Heart right ventricle (tissue), 16 donors: ENCODE data around the gene TEX28. TPM values are rescaled to one million over a fixed set of nuclear protein-coding genes. Genes with fewer than 3 reads are reported as not detected.
"Not testable (repeated sequence)": the region's sequence is repeated elsewhere in the genome, so short reads cannot be mapped to it uniquely, and the experiment has no call there.

Experiments
- ATAC-seq, 8 donors: fragments of 200-7000 bp; cut with Tn5 transposase; one replicate each; pipeline ENCODE4 v1.9.1; 2020; ENCODE audit warnings: mild to moderate bottlenecking in 8 of 8, moderate library complexity in 8 of 8, moderate number of reproducible peaks in 1 of 8
- DNase-seq, 2 donors: peaks; one replicate each; pipeline ENCODE4 v3.0.0-alpha.2; 2020
- H3K27ac ChIP-seq, 10 donors: fragments of 200-600 bp; sonication (generic) in 2 of 10; one replicate each; pipeline versions ENCODE4 v1.5.0 to v1.8.0; 2020 to 2022; ENCODE audit warnings: mild to moderate bottlenecking in 3 of 10
- H3K27me3 ChIP-seq, 7 donors: fragments of 200-600 bp; one replicate each; pipeline ENCODE4 v1.8.0; 2021 to 2022; ENCODE audit warnings: mild to moderate bottlenecking in 2 of 7
- H3K36me3 ChIP-seq, 9 donors: fragments of 200-600 bp; sonication (generic) in 1 of 9; one replicate each; pipeline versions ENCODE4 v1.5.0 to v1.8.0; 2020 to 2022; ENCODE audit warnings: mild to moderate bottlenecking in 2 of 9
- H3K4me1 ChIP-seq, 9 donors: fragments of 200-600 bp; sonication (generic) in 1 of 9; one replicate each; pipeline versions ENCODE4 v1.5.0 to v1.8.0; 2020 to 2022; ENCODE audit warnings: mild to moderate bottlenecking in 4 of 9
- H3K4me3 ChIP-seq, 10 donors: fragments of 200-600 bp; sonication (generic) in 2 of 10; one replicate each; pipeline versions ENCODE4 v1.5.0 to v1.8.0; 2020 to 2022; ENCODE audit warnings: mild to moderate bottlenecking in 7 of 10, moderate library complexity in 2 of 10
- H3K9me3 ChIP-seq, 11 donors: fragments of 200-600 bp in 10 of 11; sonication (generic) in 2 of 11; one replicate each; pipeline versions ENCODE4 v1.5.0 to v1.8.0; 2013 to 2022; ENCODE audit warnings: mild to moderate bottlenecking in 2 of 11, control low read depth in 1 of 11, moderate library complexity in 1 of 11
- CTCF ChIP-seq, 9 donors: fragments of 200-600 bp; sonication (generic) in 2 of 9; IDR thresholded peaks; one replicate each; pipeline versions ENCODE4 v1.5.0 to v1.8.0; 2021 to 2022; ENCODE audit warnings: antibody characterized with exemption in 9 of 9, mild to moderate bottlenecking in 5 of 9, moderate library complexity in 1 of 9
- WGBS, 2 donors: extraction: QIAGEN DNeasy Blood & Tissue Kit; methylation state at CpG; one replicate each; pipeline ENCODE4 v1.1.7; 2013; ENCODE audit warnings: inconsistent platforms in 1 of 2; 5-methylcytosine and 5-hydroxymethylcytosine counted together
- intact Hi-C, 10 donors: fragments of 100-400 bp; cut with DNase I; formaldehyde crosslinking; loops; one replicate each; pipeline versions ENCODE4 v1.11.1 to v1.14.2; 2022
- polyA plus RNA-seq, 2 donors: library from polyadenylated mRNA; stranded (reverse); fragments of 200-250 nt; gene quantifications; one replicate each; pipeline ENCODE4 v1.2.3, GENCODE V29; 2013
- total RNA-seq, 10 donors: library from RNA; stranded (reverse); fragmentation: NEBNext Ultra II Directional in 3 of 10; extraction: Animal tissue kit (Norgen Biotek cat#: 25700) in 3 of 10; gene quantifications; one replicate each; pipeline versions ENCODE4 v1.2.1 to v1.2.4, GENCODE V29; 2021 to 2023
- donor health status: Arrhythmogenic right ventricular cardiomyopathy.
- donor health status: ischemic (EF 13 %, LVEDD 7.1; RV severe dilation, severe dysfunction).
- donor health status: healthy with polysubstance abuse.
- donor health status: DM: no; HTN: yes; CAD: no.
- donor health status: DM: no; HTN: no; CAD: no.
- donor health status: ischemic (EF 25% LVEDD 6.9; RV normal size, moderate dysfunction).
- donor health status: ischemic (EF 25% LVEDD 5.7; RV mildly dilated, moderate dysfunction).
- donor health status: healthy.
- donor health status: DM: yes; HTN: yes; CAD: no.
- donor health status: Ischemic cardiomyopathy.
- donor health status: ischemic (EF 35%, LVEDD 5.7; RV mildly dilated, moderate dysfunction).
- donor health status: nonischemic (EF 11% LVEDD 7.7; RV severe dilation, severe dysfunction).
- donor health status: DM: yes; HTN: yes; CAD: no.
- donor health status: PGD.
- donor health status: ischemic (EF 29% LVEDD 5.4; RV normal size, mild dysfunction).
- donor health status: nonischemic (EF 23%, LVEDD 6.1; RV moderate dilation, normal function).

TEX28 gene
- total and polyA plus RNA-seq, 12 donors, result not detected

GRCh38 chrX:154300816-154301215, 5.9 kb upstream of the TEX28 start:
- DNase-seq (no peak), ATAC-seq (no peak)
- 90 to 98% methylated on average over 8 of the region's 8 CpGs for WGBS, 2 donors
- intact Hi-C loops, result no loop called here
- Histone ChIP-seq H3K9me3 (peaks cover 0 to 7% (median 0%) of the 10 kb centered on the region in 11 donors), H3K4me3 (no peak overlapping the region), H3K27me3 (peaks cover 0 to 7% (median 0%) of the 10 kb centered on the region in 7 donors), H3K27ac (peak overlapping the region in 1 of 10 donors; percentile 43), H3K36me3 (no peaks in the 10 kb centered on the region), H3K4me1 (peaks cover 0 to 8% (median 0%) of the 10 kb centered on the region in 9 donors)
- no peak for TF ChIP-seq CTCF (IDR thresholded peaks at IDR 0.05)

- Histone ChIP-seq H3K27ac (no peak overlapping the region), H3K36me3 (no peaks in the 10 kb centered on the region), H3K9me3 (peaks cover 0 to 11% (median 0%) of the 10 kb centered on the region in 11 donors), H3K4me1 (no peaks in the 10 kb centered on the region), H3K4me3 (no peak overlapping the region), H3K27me3 (no peaks in the 10 kb centered on the region)
- no peak for TF ChIP-seq CTCF (IDR thresholded peaks at IDR 0.05)
- WGBS, 2 donors, result 80 to 90% methylated on average over 7 of the region's 7 CpGs
- intact Hi-C loops, result no loop called here
- no peak for DNase-seq
- no peak for ATAC-seq
Observed at GRCh38 chrX:154298312-154298711, 3.4 kb upstream of the TEX28 start.

GRCh38 chrX:154296731-154297130, 1.8 kb upstream of the TEX28 start:
- ATAC-seq (no peak), DNase-seq (no peak)
- H3K9me3 ChIP-seq, result peaks cover 0 to 11% (median 0%) of the 10 kb centered on the region in 11 donors
- no peaks in the 10 kb centered on the region for H3K4me1 ChIP-seq
- no peak overlapping the region for H3K27ac ChIP-seq
- no peak for TF ChIP-seq CTCF (IDR thresholded peaks at IDR 0.05)
- no peaks in the 10 kb centered on the region for H3K27me3 ChIP-seq
- H3K4me3 ChIP-seq, result no peak overlapping the region
- 93 to 96% methylated on average over 18 of the region's 18 CpGs for WGBS, 2 donors
- intact Hi-C loops, result no loop called here
- H3K36me3 ChIP-seq, result no peaks in the 10 kb centered on the region

- DNase-seq, result no peak
Observed at GRCh38 chrX:154295664-154296310, 863 bp upstream of the TEX28 start, which contains the start of gene TKTL1. TKTL1 (plus strand) TSS chrX:154295795; CDS start chrX:154295860, 65 bp downstream.

GRCh38 chrX:154286406-154286805, 8.5 kb downstream of the TEX28 start:
- ATAC-seq, H3K9me3 ChIP-seq, H3K4me1 ChIP-seq, H3K36me3 ChIP-seq, H3K27me3 ChIP-seq, DNase-seq, H3K4me3 ChIP-seq, H3K27ac ChIP-seq, intact Hi-C loops: not testable (repeated sequence)
- WGBS, 2 donors, result no CpG with 5 or more reads among the region's 10 CpGs

More at GRCh38 chrX:154295664-154296310, 863 bp upstream of the TEX28 start, which contains the start of gene TKTL1:
- 95 to 97% methylated on average over 35 to 37 of the region's 37 CpGs for WGBS, 2 donors
- peaks cover 0 to 11% (median 0%) of the 10 kb centered on the region in 11 donors for H3K9me3 ChIP-seq
- no peak within 1 kb of the TSS for H3K4me3 ChIP-seq
- no peak within 1 kb of the TSS for H3K27ac ChIP-seq
- no peaks in the 10 kb centered on the region for H3K36me3 ChIP-seq
- TF ChIP-seq CTCF (IDR thresholded peaks at IDR 0.05), result no peak
- H3K27me3 ChIP-seq, result no peaks in the 10 kb centered on the region
- ATAC-seq, result no peak
- intact Hi-C loops, result no loop called here
- H3K4me1 ChIP-seq, result no peaks in the 10 kb centered on the region

GRCh38 chrX:154284489-154285338, 10.2 kb downstream of the TEX28 start:
- DNase-seq, H3K4me3 ChIP-seq, H3K36me3 ChIP-seq, intact Hi-C loops, H3K9me3 ChIP-seq, H3K4me1 ChIP-seq, H3K27ac ChIP-seq, H3K27me3 ChIP-seq: not testable (repeated sequence)
- WGBS, 2 donors, result no CpG with 5 or more reads among the region's 23 CpGs
- ATAC-seq, result peak; percentile 91 to 98 (median 96)

- H3K36me3 ChIP-seq, H3K9me3 ChIP-seq, H3K4me3 ChIP-seq, H3K27me3 ChIP-seq, H3K27ac ChIP-seq, intact Hi-C loops, DNase-seq, H3K4me1 ChIP-seq: not testable (repeated sequence)
- WGBS, 2 donors, result no CpG with 5 or more reads among the region's 3 CpGs
- peak in 5 of 8 donors; percentile 61 to 82 (median 80) for ATAC-seq
Observed at GRCh38 chrX:154269245-154269644, 25.7 kb downstream of the TEX28 start.
